Right kidney (tissue), 1 donor: ENCODE measurements around the gene EXOC2.
"Not testable (repeated sequence)": the region's sequence is repeated elsewhere in the genome, so short reads cannot be mapped to it uniquely, and the experiment has no call there.

ENCODE experiments used
- DNase-seq: peaks from one replicate; pipeline ENCODE4 v3.0.0-alpha.2; 2016

Gene EXOC2

DNA sequence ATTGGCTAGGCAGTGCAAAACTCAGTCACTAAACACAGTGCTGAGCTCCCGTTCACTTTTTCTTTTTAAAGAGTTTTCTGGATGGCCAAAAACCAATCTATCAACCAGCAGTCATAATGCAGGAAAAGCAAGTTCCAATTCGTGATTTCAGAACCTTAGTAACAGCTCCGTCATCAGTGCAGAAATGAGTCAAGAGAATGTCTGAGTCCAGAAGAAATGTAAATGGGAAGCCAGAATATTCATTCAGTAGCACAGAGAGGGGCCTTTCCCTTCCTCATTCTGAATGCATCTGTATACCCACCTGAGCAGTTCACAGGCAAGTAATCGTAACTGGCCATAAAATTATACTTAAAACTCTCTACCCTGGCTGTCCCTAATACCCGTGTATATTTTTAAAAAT is 56.5 kb downstream of the EXOC2 start:
- DNase-seq, result no peak

DNA sequence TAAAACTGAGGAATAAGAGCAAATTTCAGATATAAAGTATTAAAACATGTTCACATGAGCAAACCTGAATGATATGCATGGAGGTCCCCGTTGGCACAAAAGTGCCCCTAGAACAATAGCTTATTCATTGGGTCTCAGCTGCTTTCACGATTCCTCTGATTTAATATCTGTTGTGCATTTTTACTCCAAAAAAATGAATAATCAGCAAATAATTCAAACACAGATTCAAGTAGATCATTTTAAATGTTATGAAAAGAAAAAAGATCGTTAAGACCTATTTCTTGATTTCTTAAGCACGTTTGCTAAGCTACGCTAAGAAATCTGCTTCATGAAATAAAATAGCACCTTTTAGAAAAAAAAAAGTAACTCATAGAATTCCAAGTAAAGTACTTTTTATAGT is 57.7 kb downstream of the EXOC2 start:
- no peak for DNase-seq

DNA sequence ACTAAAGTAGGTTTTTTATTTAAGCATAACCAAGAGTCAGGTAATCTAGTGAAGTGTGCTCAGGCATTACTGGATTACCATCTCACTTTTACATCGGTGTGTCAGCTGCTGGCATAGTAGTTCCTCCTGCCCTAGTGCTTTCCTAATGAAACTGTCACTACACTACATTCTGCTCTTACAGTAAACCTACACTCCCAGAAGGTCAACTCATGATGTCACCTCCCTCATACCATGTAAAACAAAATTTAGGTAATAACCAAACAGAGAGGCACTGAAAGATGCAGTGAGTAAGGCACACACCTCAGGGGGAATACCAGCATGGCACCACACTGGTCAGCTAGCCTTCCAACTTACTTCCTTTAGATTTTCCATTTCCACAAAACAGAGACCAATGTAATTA is 59.3 kb downstream of the EXOC2 start:
- no peak for DNase-seq

DNA sequence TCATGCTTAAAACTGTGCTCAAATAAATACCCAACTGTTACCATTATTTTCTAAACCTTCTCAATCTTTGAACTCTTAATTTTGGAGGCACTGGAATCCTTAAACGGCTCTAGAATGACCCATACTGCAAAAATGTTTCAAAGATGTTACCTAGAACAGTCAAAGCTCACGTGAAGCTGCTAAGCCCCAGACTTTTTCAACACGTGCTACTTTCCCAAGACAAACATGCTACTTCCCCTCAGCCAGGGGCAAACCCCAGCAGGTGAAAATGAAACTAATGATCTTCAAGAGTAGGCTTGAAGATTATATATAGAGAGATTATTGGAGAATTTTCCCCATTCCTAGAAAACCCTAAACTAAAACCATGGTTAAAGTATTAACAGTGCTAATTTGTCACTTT is 64.2 kb downstream of the EXOC2 start:
- DNase-seq, result no peak

DNA sequence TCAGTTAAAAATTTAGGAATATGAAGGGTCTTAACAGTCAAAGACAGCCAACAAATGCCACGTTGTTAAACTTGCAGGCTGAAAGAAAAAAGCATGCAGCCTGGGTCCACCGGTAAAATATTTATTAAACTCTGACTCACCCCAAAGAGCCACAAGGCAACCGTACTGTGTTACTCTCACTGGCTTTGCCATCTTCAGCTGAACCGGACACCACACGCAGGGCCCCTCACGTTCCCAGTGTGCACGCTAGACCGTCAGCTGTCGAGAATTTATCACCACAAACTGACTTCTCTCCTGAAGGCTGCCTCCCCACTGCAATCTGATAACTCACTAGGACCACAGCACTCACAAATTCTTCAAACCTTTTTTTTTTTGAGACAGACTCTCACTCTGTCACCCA is 66.7 kb downstream of the EXOC2 start:
- DNase-seq, result no peak

DNA sequence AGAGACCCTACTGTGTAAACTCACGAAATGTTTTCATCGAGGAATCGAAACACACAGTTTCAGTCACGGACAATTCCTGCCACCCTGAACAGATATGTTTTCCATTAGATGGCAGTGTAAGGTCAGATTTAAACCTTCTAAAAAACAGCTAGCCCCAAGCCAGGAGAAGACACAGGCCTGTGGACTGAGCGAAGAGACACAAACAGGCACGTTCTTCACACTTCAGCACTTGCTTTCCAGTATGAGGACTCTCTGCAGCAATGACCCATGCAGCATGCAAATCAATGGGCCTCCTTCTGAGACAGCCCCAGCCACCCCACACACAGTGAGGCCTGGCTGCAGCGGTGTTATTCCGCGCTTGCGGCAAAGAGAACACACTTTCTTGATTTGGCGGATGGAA is 68.0 kb downstream of the EXOC2 start:
- DNase-seq, result peak; percentile 16

DNA sequence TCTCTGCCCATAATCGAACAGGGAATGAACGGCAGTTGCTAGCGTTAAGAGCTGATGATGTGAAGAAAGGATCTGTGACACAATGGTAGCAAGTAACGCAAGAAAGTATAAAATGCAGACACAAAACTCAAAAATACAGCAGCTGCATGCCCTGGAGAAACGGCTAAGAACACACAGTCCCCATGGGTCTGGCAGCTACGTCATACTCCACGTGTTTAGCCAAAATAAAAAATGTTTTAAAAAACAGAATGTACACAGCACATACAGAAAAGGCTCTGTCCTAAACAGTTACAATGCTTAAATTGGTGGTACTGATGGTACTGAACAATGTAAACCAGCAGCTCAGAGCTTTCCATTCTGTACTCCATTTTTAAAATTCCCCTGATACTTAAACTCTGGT is 70.5 kb downstream of the EXOC2 start:
- no peak for DNase-seq

DNA sequence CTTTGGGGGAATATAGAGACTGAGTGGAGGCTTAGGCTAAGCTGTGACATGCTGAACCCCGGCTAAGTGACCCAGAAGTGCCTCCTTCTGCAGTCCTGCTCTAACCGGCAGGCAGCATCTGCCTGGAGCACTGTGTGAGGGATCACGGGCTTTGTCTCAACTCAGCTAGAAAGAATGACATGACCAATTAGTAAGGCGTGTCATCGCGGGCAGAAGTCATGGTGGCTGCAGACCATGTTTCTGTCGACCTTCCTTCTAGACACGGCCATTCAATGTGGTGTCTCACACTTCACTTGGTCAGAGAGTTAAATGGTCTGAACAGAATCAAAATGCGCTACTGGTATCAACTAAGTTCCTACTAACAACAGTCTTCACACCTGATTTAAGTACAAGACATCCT is 71.0 kb downstream of the EXOC2 start:
- DNase-seq, result no peak

DNA sequence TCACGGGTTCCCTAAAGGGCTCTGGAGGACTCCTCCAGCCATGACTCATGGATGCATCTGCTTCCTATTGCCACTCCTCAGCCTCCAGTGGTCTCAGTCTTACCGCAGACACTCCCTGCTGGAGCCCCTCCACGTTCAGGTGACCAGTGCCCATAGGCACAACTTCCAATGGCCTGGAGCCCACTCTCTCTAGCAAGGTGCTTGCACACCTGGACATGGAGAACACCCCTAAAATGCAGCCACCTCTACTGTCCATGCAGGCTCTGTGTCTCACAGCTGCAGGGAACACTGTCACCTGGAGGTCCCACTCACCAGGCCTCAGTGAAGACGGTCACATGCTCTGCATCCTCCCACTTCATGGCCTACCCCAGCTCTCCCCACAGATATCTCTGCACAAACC is 72.0 kb downstream of the EXOC2 start:
- DNase-seq, result no peak

DNA sequence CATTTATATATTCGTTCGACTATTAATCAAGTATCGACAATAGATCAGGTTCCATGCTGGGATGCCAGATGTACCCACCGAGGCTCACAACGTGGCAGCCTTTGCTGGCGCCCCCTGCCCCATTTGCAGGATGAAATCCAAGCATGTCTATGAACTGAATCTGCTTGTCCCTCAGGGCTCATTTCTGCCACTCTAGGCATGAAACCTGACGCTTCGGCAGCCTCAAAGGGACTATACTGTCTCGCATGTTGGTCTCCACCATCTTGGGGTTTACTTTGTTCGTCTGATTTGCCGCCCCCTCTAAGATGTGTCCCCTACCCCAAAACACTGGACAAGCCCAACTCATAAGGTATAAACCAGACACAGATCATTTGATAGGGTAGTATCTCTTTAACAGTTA is 72.8 kb downstream of the EXOC2 start:
- no peak for DNase-seq

DNA sequence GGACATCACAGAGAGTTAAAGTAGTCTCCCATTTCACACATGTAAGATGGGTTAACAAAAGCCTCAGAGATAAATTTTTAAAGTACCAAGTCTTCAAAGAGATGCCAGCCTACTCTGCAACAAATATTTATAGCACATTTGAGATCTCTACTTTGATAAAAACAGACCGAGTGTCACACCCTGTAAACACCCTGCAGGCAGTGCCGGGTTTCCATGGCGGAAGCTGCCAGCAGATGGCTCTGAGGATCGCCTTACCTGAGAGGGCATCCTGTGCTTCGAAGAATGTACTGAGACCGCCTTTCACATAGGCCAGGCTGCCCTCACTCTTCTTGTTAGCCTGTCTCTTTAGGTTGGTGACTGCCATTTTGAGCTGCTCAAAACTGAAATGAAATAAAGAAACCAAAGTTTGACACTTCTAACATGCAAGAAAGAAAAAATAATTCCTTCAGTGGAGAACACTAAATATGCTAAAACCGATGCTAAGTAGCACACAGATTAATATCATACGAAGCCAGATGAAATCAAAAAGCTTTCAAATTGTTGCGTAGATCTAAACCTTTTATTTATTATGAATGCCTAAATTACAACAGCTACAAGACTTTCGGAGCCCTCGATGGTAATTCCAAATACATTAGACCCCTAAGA is 75.4 kb downstream of the EXOC2 start:
- no peak for DNase-seq

DNA sequence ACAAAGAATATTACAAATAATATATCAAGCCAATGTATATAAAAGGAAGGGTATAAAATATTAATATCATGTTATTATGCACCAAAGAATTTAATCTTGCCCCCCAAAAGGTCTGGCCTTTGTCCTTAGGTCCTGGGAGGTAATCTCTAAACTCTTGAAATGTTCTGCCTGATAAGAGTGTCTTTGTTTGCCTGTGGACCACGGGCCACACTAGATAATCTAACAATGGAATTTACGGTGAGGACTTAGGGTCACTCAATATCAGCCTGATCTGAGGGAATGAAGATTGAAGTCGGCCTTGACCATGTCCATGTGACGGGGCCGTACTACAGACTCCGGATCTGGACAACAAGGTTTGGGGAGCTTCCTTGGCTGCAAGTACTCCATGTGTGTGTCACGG is 79.0 kb downstream of the EXOC2 start:
- no peak for DNase-seq

DNA sequence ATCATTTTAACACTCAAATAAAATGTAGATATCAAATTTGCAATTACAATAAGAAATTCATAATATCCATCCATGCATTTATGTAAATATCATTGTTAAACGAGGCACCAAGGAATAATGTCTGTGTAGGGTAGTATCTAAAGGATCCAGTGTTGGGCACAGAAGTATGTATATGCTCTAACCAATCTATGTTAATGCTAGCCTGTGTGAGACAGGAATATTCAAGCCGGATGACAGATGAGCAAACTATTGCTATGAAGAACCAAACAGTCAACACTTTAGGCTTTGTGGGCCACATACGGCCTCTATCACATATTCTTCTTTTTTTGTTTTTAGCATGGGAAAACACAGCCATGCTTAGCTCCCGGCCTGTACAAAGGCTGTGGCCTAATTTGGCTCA is 81.0 kb downstream of the EXOC2 start:
- no peak for DNase-seq

DNA sequence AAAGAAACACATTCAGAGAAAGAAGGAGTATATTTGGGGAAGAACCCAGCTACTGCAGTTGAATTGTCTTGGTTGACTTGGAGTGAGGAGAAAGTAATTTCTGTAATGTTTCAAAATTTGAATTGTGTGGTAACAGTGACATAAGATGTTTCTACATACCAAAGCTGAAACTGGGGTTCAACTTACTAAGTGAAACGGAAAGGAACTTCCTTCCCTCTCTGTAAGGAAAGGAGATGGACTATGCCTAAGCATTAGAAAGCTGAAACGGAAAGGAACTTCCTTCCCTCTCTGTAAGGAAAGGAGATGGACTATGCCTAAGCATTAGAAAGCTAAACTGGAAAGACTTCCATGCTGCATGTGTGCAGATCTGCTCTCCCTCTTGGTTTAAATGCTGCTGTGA is 82.1 kb downstream of the EXOC2 start:
- DNase-seq, result no peak

DNA sequence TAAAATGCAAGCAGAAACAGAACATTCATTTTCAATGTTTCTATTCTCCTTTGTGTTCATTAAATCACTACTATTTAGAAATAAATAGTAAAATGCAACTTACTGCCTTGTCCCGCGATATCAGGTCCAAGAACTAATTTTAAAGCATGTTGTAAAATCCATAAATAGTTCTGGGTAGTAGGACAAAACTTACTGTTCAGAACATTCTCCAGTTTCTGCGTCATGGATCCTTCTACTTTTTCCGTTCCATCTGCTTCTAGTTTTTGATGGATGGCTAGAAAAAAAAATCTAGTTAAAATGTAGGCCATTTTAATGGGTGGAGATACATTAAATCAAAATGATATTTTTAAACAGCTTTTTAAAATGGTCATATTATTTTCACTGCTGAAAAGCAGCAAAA is 83.0 kb downstream of the EXOC2 start:
- no peak for DNase-seq

DNA sequence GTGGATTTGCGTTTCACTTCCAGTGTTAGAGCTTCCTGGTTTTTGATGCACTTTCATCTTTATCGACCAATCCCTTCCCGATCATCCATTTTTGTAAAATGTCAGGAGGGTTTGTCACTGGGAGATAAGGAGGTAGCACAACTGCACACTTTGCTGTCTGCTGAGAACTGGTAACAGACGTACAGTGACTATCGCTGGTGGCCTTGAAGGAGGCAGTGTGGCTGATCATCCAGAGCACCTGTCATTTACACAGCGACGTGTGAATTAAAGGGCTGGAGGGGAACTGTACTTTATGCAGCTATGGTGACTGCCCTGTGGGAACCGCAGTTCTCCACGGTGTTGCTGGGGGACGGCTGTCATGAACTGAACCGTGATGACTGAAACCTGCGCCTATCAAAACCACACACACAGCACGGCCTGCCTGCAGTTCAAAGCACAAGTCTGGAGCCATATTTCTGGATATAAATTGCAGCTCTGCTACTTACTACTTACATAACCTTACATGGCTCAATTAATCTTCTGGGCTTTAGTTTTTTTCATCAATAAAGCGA is 86.0 kb downstream of the EXOC2 start:
- DNase-seq, result no peak

DNA sequence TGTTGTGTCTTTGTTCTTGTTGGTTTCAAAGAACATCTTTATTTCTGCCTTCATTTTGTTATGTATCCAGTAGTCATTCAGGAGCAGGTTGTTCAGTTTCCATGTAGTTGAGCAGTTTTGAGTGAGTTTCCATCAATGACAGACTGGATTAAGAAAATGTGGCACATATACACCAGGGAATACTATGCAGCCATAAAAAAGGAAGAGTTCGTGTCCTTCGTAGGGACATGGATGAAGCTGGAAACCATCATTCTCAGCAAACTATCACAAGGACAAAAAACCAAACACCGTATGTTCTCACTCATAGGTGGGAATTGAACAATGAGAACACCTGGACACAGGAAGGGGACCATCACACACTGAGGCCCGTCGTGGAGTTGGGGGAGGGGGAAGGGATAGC is 87.0 kb downstream of the EXOC2 start:
- DNase-seq, result not testable (repeated sequence)

DNA sequence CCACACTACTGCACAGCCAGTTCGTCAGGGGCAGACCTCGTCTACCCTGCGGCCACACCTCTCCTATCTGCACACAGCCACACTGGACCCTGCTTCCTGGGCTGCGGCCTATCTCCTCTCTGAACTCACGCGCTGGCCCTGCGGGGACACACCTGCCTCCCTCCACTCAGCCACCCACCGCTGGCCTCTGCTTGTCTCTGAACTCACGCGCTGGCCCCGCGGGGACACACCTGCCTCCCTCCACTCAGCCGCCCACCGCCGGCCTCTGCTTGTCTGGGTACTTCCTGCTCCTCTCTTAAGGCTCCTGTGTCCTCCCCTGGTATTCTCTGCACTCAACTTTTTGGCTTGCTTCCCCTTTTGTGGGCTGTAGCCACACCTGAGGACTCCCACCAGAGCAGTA is 88.4 kb downstream of the EXOC2 start:
- DNase-seq, result no peak

DNA sequence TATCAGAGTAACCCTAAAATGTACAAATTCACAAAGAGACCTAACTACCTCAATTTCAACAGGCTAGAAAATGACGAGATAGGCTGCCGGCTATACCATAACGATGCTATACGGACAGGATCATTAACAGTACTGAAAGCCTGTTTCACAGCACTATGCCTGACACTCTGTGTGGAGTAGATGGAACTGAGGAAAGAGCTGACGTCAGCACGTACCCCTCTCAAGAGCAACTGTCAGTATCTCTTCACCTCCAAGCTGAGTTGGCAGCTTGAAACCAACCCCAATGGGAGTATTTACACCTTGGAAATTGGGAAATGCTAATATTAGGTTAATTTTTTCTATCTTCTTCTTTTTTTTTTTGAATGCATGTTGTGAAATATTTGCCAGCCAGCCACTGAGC is 89.7 kb downstream of the EXOC2 start:
- DNase-seq, result no peak

DNA sequence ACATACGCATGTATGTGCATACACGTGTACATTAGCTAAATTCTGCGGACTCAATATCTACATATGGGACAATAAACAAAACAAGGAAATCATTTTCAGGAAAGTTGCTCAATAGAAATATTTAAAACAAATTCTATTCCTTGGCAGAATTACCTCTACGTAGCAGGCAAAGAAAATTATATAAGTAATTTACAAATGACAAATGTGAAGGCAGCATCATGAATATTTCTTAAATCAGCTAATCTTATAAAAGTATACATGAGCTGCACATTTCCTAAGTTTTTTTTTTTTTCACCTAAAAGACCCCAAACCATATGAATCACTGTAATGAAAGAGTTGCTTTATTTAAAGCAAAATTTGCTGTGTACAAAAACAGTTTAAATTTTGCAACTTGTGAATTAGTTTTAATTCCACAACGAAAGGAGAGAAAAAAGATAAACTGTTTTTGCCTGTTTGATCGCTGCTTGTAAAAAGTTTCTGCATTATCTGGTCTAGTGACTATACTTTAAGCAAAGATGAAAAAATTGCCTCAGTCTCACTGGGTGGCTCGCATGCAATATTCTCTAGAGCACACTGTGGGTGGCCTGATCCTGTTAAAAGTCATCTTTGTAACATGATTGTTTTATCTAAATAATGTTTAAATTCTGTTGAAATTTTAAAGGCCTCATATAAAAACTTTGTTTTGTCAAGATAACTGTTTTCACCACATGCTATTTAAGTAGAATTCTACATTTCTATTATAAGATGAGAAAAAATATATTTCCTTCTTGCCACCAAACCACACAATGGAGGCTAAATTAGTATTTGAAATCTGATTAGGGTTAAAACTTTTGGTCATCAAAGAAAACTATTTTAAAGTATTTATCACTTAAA is 93.1 kb downstream of the EXOC2 start:
- DNase-seq, result no peak

DNA sequence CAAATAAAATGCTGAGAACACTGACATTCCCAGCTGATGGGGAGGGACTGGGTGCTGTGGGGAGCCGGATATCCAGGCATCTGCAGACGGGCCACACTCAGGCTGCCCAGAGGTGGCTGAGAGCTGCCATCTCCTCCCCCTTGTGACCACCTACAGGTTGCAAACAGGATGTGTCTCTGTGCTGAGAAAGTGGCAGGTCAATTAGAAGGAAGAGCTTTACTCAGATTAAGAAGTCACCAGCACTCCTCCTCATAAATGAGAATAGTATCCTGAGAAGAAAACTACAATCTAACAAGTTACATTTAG is 99.1 kb downstream of the EXOC2 start:
- DNase-seq, result no peak

DNA sequence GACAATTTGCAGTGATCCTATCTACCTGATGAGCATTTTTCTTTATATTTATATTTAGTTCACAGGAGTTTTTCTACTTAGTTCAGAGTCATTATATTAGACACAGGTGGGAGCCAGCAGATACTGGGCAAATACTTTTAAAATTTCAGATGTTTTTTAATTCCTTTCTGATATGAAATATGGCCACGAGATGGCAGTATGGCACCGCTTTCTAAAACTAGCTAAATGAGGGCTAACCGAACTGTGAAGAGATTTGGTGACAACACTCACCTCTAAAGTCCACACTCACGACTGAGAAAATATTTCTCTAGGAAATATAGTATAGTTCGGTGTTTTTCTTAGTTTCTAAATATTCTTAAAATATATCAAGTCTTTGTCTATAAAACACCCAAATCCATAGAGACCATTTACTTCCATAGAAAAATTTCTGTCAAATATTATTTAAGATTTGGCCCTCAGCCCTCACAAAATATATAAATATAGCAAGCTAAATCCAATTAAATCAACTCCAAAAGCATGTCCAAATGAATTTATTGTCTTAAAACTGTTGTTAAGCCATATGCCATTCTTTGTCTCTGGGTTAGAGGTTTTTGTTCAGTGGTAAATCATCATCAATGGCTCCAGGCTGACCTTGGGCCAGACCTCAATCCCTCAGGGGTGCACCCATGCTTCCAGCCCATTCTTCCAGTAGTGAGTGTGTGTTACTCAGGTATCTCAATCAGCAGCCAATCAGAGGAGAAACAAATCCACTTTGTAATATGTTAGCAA is 99.6 kb downstream of the EXOC2 start:
- no peak for DNase-seq

DNA sequence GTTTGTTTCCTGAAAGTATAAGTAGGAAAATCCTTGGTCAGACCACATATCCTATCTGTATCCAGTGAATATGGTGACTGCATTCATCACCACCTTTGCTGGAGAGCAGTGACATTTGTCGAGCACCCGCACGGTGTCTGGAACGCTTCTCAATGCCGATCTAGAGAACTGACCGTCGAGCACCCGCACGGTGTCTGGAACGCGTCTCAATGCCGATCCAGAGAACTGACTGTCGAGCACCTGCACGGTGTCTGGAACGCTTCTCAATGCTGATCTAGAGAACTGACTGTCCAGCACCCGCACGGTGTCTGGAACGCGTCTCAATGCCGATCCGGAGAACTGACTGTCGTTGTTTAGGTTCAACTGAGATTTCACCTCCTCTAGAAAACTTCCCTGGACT is 103.8 kb downstream of the EXOC2 start:
- no peak for DNase-seq
